NCI-H446 (cell line): ENCODE results near the gene PEPD.

Source experiments
- DNase-seq, 2 experiments: peaks; one replicate each; lab custom pipeline; 2025; lab: John Stamatoyannopoulos, UW

PEPD gene

GRCh38 chr19:33407716-33408115 lies 113.9 kb downstream of the PEPD start:
- DNase-seq = no peak

GRCh38 chr19:33407140-33407551 lies 114.4 kb downstream of the PEPD start:
- DNase-seq = no peak

- peak in 1 of 2 experiments; percentile 77 for DNase-seq
These were observed 115.0 kb downstream of the PEPD start for GRCh38 chr19:33406521-33407139.

- DNase-seq = no peak
These were observed 115.8 kb downstream of the PEPD start for GRCh38 chr19:33405553-33406461.

GRCh38 chr19:33405254-33405552 lies 116.4 kb downstream of the PEPD start:
- no peak for DNase-seq

GRCh38 chr19:33404506-33405253 lies 116.9 kb downstream of the PEPD start:
- DNase-seq = no peak

- no peak for DNase-seq
These were observed 117.7 kb downstream of the PEPD start for GRCh38 chr19:33403973-33404304.

GRCh38 chr19:33403221-33403972 lies 118.2 kb downstream of the PEPD start:
- DNase-seq = no peak

GRCh38 chr19:33402421-33403220 lies 119.0 kb downstream of the PEPD start:
- DNase-seq = no peak

GRCh38 chr19:33401683-33402420 lies 119.7 kb downstream of the PEPD start:
- no peak for DNase-seq

GRCh38 chr19:33400856-33401682 lies 120.5 kb downstream of the PEPD start:
- DNase-seq = no peak

GRCh38 chr19:33399745-33400681 lies 121.6 kb downstream of the PEPD start:
- no peak for DNase-seq

GRCh38 chr19:33399081-33399744 lies 122.4 kb downstream of the PEPD start:
- DNase-seq = no peak

GRCh38 chr19:33398361-33399060 lies 123.1 kb downstream of the PEPD start:
- DNase-seq = no peak

- no peak for DNase-seq
These were observed 123.8 kb downstream of the PEPD start for GRCh38 chr19:33397536-33398360.

- no peak for DNase-seq
These were observed 124.7 kb downstream of the PEPD start for GRCh38 chr19:33396701-33397535.
